Heart left ventricle (tissue), 16 donors: Measurements from ENCODE around the gene RAP1GAP. TPM values are rescaled to one million over a fixed set of nuclear protein-coding genes. Genes with fewer than 3 reads are reported as not detected.

ENCODE experiments used
- ATAC-seq, 4 donors: fragments of 200-7000 bp; cut with Tn5 transposase; one replicate each; pipeline ENCODE4 v1.9.1; 2020 to 2022; ENCODE audit warnings: moderate library complexity in 4 of 4, mild to moderate bottlenecking in 3 of 4, moderate number of reproducible peaks in 1 of 4
- DNase-seq, 5 donors: peaks; one replicate each; pipeline ENCODE4 v3.0.0-alpha.2; 2020
- H3K27ac ChIP-seq, 12 donors: fragments of 200-600 bp; sonication (generic) in 4 of 12; one replicate each; pipeline versions ENCODE4 v1.5.0 to v1.8.0; 2016 to 2022; ENCODE audit warnings: mild to moderate bottlenecking in 2 of 12
- H3K27me3 ChIP-seq, 9 donors: fragments of 200-600 bp; sonication (generic) in 2 of 9; one replicate each; pipeline versions ENCODE4 v1.5.1 to v1.8.0; 2016 to 2022; ENCODE audit warnings: mild to moderate bottlenecking in 3 of 9
- H3K36me3 ChIP-seq, 9 donors: fragments of 200-600 bp; sonication (generic) in 2 of 9; one replicate each; pipeline versions ENCODE4 v1.5.0 to v1.8.0; 2018 to 2022; ENCODE audit warnings: mild to moderate bottlenecking in 2 of 9
- H3K4me1 ChIP-seq, 12 donors: fragments of 200-600 bp; sonication (generic) in 4 of 12; one replicate each; pipeline versions ENCODE4 v1.5.0 to v1.8.0; 2016 to 2022; ENCODE audit warnings: mild to moderate bottlenecking in 3 of 12
- H3K4me3 ChIP-seq, 12 donors: fragments of 200-600 bp; sonication (generic) in 4 of 12; one replicate each; pipeline versions ENCODE4 v1.5.0 to v1.8.0; 2017 to 2022; ENCODE audit warnings: mild to moderate bottlenecking in 9 of 12, moderate library complexity in 4 of 12
- H3K9me3 ChIP-seq, 12 donors: fragments of 200-600 bp; sonication (generic) in 4 of 12; one replicate each; pipeline versions ENCODE4 v1.5.0 to v1.8.0; 2016 to 2022; ENCODE audit warnings: mild to moderate bottlenecking in 1 of 12
- POLR2A ChIP-seq, 2 donors: fragments of 450-650 bp; IDR thresholded peaks; one replicate each; pipeline ENCODE4 v1.6.1; 2017; ENCODE audit warnings: antibody characterized with exemption in 2 of 2, mild to moderate bottlenecking in 2 of 2, moderate library complexity in 2 of 2
- WGBS, 4 donors: extraction: QIAGEN DNeasy Blood & Tissue Kit in 2 of 4; methylation state at CpG; one replicate each; pipeline versions ENCODE4 v1.1.5 to v1.1.7; 2013 to 2018; 5-methylcytosine and 5-hydroxymethylcytosine counted together
- intact Hi-C, 10 donors: fragments of 100-400 bp; cut with DNase I; formaldehyde crosslinking; loops; one replicate each; pipeline versions ENCODE4 v1.11.1 to v1.14.2; 2022
- polyA plus RNA-seq, 2 donors: library from polyadenylated mRNA; stranded (reverse); fragments of 200-250 nt; gene quantifications; one replicate each; pipeline ENCODE4 v1.2.3, GENCODE V29; 2013
- total RNA-seq, 9 donors: library from RNA; depleted of rRNA in 2 of 9; stranded (reverse); fragments of >200 nt in 2 of 9; fragmentation: NEBNext Ultra II Directional in 3 of 9; extraction: Animal tissue kit (Norgen Biotek cat#: 25700) in 3 of 9; gene quantifications; one replicate each; pipeline versions ENCODE4 v1.1.0 to v1.2.4, GENCODE V29; 2016 to 2023
- TF ChIP-seq, protein P1 (sequence below), 12 donors: fragments of 200-600 bp; sonication (generic) in 4 of 12; IDR thresholded peaks; one replicate each; pipeline versions ENCODE4 v1.5.0 to v1.8.0; 2018 to 2022; ENCODE audit warnings: antibody characterized with exemption in 12 of 12, mild to moderate bottlenecking in 5 of 12
- donor health status: ischemic (EF 13 %, LVEDD 7.1; RV severe dilation, severe dysfunction).
- donor health status: healthy with polysubstance abuse.
- donor health status: DM: no; HTN: yes; CAD: no.
- donor health status: DM: no; HTN: no; CAD: no.
- donor health status: ischemic (EF 25% LVEDD 6.9; RV normal size, moderate dysfunction).
- donor health status: ischemic (EF 25% LVEDD 5.7; RV mildly dilated, moderate dysfunction).
- donor health status: healthy.
- donor health status: DM: yes; HTN: yes; CAD: no.
- donor health status: ischemic (EF 35%, LVEDD 5.7; RV mildly dilated, moderate dysfunction).
- donor health status: nonischemic (EF 11% LVEDD 7.7; RV severe dilation, severe dysfunction).
- donor health status: DM: yes; HTN: yes; CAD: no.
- donor health status: PGD.
- donor health status: ischemic (EF 29% LVEDD 5.4; RV normal size, mild dysfunction).
- donor health status: nonischemic (EF 23%, LVEDD 6.1; RV moderate dilation, normal function).

The RAP1GAP gene
- total and polyA plus RNA-seq, 11 donors: 0.75 to 8.0 (median 3.8) TPM

DNA sequence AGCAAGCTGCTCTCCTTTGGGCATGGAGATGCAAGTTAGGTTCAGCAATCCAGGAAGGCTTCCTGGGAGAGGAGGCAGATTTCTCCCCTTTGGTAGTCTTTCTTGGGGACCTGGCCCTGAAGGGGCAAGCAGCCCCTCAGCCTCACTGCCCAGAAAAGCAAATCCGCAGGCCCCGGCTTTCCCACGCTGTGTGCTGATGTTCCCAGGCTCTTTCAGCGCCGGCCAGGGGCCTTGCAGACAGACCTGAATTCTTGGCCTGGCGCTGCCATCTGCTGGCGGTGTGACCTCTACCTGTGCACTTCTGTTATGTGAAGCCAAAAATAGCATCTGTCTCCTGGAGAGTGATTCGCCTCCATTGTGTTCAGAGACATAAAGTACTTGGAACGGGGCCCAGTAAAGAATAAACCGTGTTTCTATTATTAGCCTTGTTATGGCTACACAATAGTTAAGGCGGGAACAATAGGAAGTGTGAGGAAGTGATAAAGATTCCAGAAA lies 95.1 kb downstream of the RAP1GAP start:
- Histone ChIP-seq H3K27ac (peak overlapping the region; percentile 68 to 96 (median 82)), H3K9me3 (peaks cover 0 to 9% (median 0%) of the 10 kb centered on the region in 12 donors), H3K27me3 (peaks cover 0 to 4% (median 0%) of the 10 kb centered on the region in 9 donors), H3K4me3 (peak overlapping the region in 2 of 12 donors; percentile 3 to 11), H3K36me3 (no peaks in the 10 kb centered on the region), H3K4me1 (peaks cover 0 to 27% (median 21%) of the 10 kb centered on the region in 12 donors)
- TF ChIP-seq, protein P1, sequence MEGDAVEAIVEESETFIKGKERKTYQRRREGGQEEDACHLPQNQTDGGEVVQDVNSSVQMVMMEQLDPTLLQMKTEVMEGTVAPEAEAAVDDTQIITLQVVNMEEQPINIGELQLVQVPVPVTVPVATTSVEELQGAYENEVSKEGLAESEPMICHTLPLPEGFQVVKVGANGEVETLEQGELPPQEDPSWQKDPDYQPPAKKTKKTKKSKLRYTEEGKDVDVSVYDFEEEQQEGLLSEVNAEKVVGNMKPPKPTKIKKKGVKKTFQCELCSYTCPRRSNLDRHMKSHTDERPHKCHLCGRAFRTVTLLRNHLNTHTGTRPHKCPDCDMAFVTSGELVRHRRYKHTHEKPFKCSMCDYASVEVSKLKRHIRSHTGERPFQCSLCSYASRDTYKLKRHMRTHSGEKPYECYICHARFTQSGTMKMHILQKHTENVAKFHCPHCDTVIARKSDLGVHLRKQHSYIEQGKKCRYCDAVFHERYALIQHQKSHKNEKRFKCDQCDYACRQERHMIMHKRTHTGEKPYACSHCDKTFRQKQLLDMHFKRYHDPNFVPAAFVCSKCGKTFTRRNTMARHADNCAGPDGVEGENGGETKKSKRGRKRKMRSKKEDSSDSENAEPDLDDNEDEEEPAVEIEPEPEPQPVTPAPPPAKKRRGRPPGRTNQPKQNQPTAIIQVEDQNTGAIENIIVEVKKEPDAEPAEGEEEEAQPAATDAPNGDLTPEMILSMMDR (IDR thresholded peaks at IDR 0.05): peak; percentile 46 to 81 (median 66)
- no peak for TF ChIP-seq POLR2A (IDR thresholded peaks at IDR 0.05)
- WGBS, 4 donors: 4 to 12% (median 6%) methylated on average over 7 to 11 of the region's 11 CpGs
- DNase-seq (peak; percentile 85 to 92 (median 90)), ATAC-seq (peak; percentile 89 to 94 (median 92))
- intact Hi-C loops: loop anchor here (1.0 to 10.0 kb wide), 15 partner anchors 36 to 319 kb away; partner anchors contain the start of gene ALPL (in 9 of the 10)

- ATAC-seq (peak in 1 of 4 donors; percentile 15), DNase-seq (peak in 1 of 5 donors; percentile 51)
- intact Hi-C loops: loop anchor here in 7 of 10 donors (1.0 to 10.0 kb wide), 9 partner anchors 36 to 319 kb away; partner anchors contain the start of gene ALPL (in 3 of the 7)
- no peaks in the 10 kb centered on the region for H3K36me3 ChIP-seq
- peaks cover 0 to 4% (median 0%) of the 10 kb centered on the region in 9 donors for H3K27me3 ChIP-seq
- peak overlapping the region in 9 of 12 donors; percentile 51 to 96 (median 81) for H3K27ac ChIP-seq
- WGBS, 4 donors: 52 to 67% (median 62%) methylated on average over 10 to 11 of the region's 11 CpGs
- peaks cover 0 to 27% (median 21%) of the 10 kb centered on the region in 12 donors for H3K4me1 ChIP-seq
- H3K4me3 ChIP-seq: no peak overlapping the region
- no peak for TF ChIP-seq POLR2A (IDR thresholded peaks at IDR 0.05)
- TF ChIP-seq, protein P1 (IDR thresholded peaks at IDR 0.05): no peak
- peaks cover 0 to 9% (median 0%) of the 10 kb centered on the region in 12 donors for H3K9me3 ChIP-seq
Measured at GRCh38 chr1:21573475-21573874, 95.7 kb downstream of the RAP1GAP start.

- DNase-seq (peak in 1 of 5 donors; percentile 46), ATAC-seq (no peak)
- TF ChIP-seq, protein P1 (IDR thresholded peaks at IDR 0.05): no peak
- no peak for TF ChIP-seq POLR2A (IDR thresholded peaks at IDR 0.05)
- peaks cover 0 to 4% (median 0%) of the 10 kb centered on the region in 9 donors for H3K27me3 ChIP-seq
- peaks cover 0 to 9% (median 0%) of the 10 kb centered on the region in 12 donors for H3K9me3 ChIP-seq
- intact Hi-C loops: loop anchor here in 7 of 10 donors (1.0 to 10.0 kb wide), 9 partner anchors 36 to 318 kb away; partner anchors contain the start of gene ALPL (in 3 of the 7)
- H3K27ac ChIP-seq: peak overlapping the region in 1 of 12 donors; percentile 96
- 92 to 94% (median 92%) methylated on average over 13 of the region's 13 CpGs for WGBS, 4 donors
- no peak overlapping the region for H3K4me3 ChIP-seq
- H3K36me3 ChIP-seq: no peaks in the 10 kb centered on the region
- H3K4me1 ChIP-seq: peaks cover 0 to 27% (median 21%) of the 10 kb centered on the region in 12 donors
Measured at GRCh38 chr1:21572735-21573277, 96.4 kb downstream of the RAP1GAP start.

DNA sequence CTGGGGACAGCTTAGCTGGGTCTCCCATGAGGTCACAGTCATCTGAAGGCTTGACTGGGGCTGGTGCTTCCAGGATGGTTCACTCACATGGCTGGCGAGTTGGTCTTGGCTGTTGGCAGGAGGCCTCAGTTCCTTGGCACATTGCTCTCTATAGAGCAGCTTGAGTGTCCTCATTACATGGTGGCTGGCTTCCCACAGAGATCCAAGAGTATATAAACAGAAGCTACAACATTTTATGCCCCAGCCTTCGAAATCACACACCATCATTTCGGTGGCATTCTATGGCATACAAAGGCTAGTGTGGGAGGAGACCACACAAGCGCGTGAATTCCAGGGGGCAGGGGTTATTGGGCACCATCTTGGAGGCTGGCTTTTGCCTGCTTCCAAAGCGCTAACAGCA lies 96.9 kb downstream of the RAP1GAP start:
- Histone ChIP-seq H3K4me1 (peaks cover 0 to 27% (median 22%) of the 10 kb centered on the region in 12 donors), H3K4me3 (no peak overlapping the region), H3K27ac (no peak overlapping the region), H3K9me3 (peaks cover 0 to 9% (median 0%) of the 10 kb centered on the region in 12 donors), H3K27me3 (peaks cover 0 to 4% (median 0%) of the 10 kb centered on the region in 9 donors), H3K36me3 (no peaks in the 10 kb centered on the region)
- TF ChIP-seq POLR2A (IDR thresholded peaks at IDR 0.05): no peak
- TF ChIP-seq, protein P1 (IDR thresholded peaks at IDR 0.05): no peak
- ATAC-seq (no peak), DNase-seq (no peak)
- WGBS, 4 donors: 95 to 97% (median 97%) methylated on average over 6 of the region's 6 CpGs
- intact Hi-C loops: loop anchor here in 7 of 10 donors (2.0 to 10.0 kb wide), 8 partner anchors 35 to 317 kb away; partner anchors contain the start of gene ALPL (in 2 of the 7)
